Measurements from ENCODE around the gene CDK14. TPM values are rescaled to one million over a fixed set of nuclear protein-coding genes. Genes with fewer than 3 reads are reported as not detected.

The CDK14 gene
- total RNA-seq, 1 experiment from 2014 or later, result 39.1 TPM

GRCh38 chr7:90701771-90702170 is 105.7 kb downstream of the CDK14 start:
- Histone ChIP-seq H3K4me2 (no peak overlapping the region), H3K9me2 (ENCODE audit: insufficient read depth) (no peaks in the 10 kb centered on the region), H3K36me3 (ENCODE audit: low read depth) (no peaks in the 10 kb centered on the region), H3K9me3 (ENCODE audit: insufficient read depth, low read depth) (no peaks in the 10 kb centered on the region), H3K4me3 (no peak overlapping the region), H3F3A (ENCODE audit: insufficient read depth, low read depth) (no peaks in the 10 kb centered on the region), H3K27ac (no peak overlapping the region), H4K20me1 (ENCODE audit: insufficient read depth) (no peaks in the 10 kb centered on the region), H3K27me3 (ENCODE audit: insufficient read depth, low read depth) (no peaks in the 10 kb centered on the region), H2AFZ (no peak overlapping the region), H3K4me1 (replicated peaks; ENCODE audit: insufficient read depth) (no peaks in the 10 kb centered on the region), H3K79me2 (ENCODE audit: low read depth) (no peaks in the 10 kb centered on the region)
- ChIA-PET POLR2A (ENCODE audit: unreplicated experiment) (no interaction called here), CTCF (no interaction called here)
- no peak for TF ChIP-seq EZH2 (IDR thresholded peaks at IDR 0.05; ENCODE audit: low read depth)
- TF ChIP-seq CTCF (conservative IDR thresholded peaks at IDR 0.05), result no peak
- no TSS peak for BruUV-seq (replicated peaks)
- intact Hi-C loops (cut with micrococcal nuclease; ENCODE audit: unreplicated experiment), result no loop called here
- no peak for DNase-seq

GRCh38 chr7:90705391-90706071 is 109.4 kb downstream of the CDK14 start:
- Histone ChIP-seq H2AFZ (no peak overlapping the region), H3K27me3 (ENCODE audit: insufficient read depth, low read depth) (no peaks in the 10 kb centered on the region), H3F3A (ENCODE audit: insufficient read depth, low read depth) (no peaks in the 10 kb centered on the region), H3K36me3 (ENCODE audit: low read depth) (no peaks in the 10 kb centered on the region), H3K9me3 (ENCODE audit: insufficient read depth, low read depth) (no peaks in the 10 kb centered on the region), H3K4me1 (replicated peaks; ENCODE audit: insufficient read depth) (no peaks in the 10 kb centered on the region), H3K4me2 (no peak overlapping the region), H3K79me2 (ENCODE audit: low read depth) (no peaks in the 10 kb centered on the region), H3K27ac (no peak overlapping the region), H3K4me3 (no peak overlapping the region), H4K20me1 (ENCODE audit: insufficient read depth) (no peaks in the 10 kb centered on the region), H3K9me2 (ENCODE audit: insufficient read depth) (no peaks in the 10 kb centered on the region)
- intact Hi-C loops (cut with micrococcal nuclease; ENCODE audit: unreplicated experiment), result no loop called here
- DNase-seq, result no peak
- no peak for TF ChIP-seq CTCF (conservative IDR thresholded peaks at IDR 0.05)
- no peak for TF ChIP-seq EZH2 (IDR thresholded peaks at IDR 0.05; ENCODE audit: low read depth)
- ChIA-PET CTCF (no interaction called here), POLR2A (ENCODE audit: unreplicated experiment) (no interaction called here)
- no TSS peak for BruUV-seq (replicated peaks)

- Histone ChIP-seq H3K4me2 (no peak overlapping the region), H3K4me3 (no peak overlapping the region), H3K4me1 (replicated peaks; ENCODE audit: insufficient read depth) (no peaks in the 10 kb centered on the region), H3F3A (ENCODE audit: insufficient read depth, low read depth) (no peaks in the 10 kb centered on the region), H3K9me3 (ENCODE audit: insufficient read depth, low read depth) (no peaks in the 10 kb centered on the region), H3K27me3 (ENCODE audit: insufficient read depth, low read depth) (no peaks in the 10 kb centered on the region), H3K36me3 (ENCODE audit: low read depth) (no peaks in the 10 kb centered on the region), H4K20me1 (ENCODE audit: insufficient read depth) (no peaks in the 10 kb centered on the region), H3K9me2 (ENCODE audit: insufficient read depth) (no peaks in the 10 kb centered on the region), H3K27ac (no peak overlapping the region), H3K79me2 (ENCODE audit: low read depth) (no peaks in the 10 kb centered on the region), H2AFZ (no peak overlapping the region)
- no TSS peak for BruUV-seq (replicated peaks)
- ChIA-PET POLR2A (ENCODE audit: unreplicated experiment) (no interaction called here), CTCF (no interaction called here)
- no peak for TF ChIP-seq CTCF (conservative IDR thresholded peaks at IDR 0.05)
- DNase-seq, result no peak
- intact Hi-C loops (cut with micrococcal nuclease; ENCODE audit: unreplicated experiment), result no loop called here
These were observed 110.1 kb downstream of the CDK14 start for GRCh38 chr7:90706072-90706716.
